Measurements from ENCODE around the gene STARD13.

GRCh38 chr13:33184530-33184929 lies 101.0 kb downstream of the STARD13 start:
- TF ChIP-seq CTCF (IDR thresholded peaks at IDR 0.05) (no peak), POLR2A (IDR thresholded peaks at IDR 0.05) (no peak)
